Brain pericyte (primary cell): ENCODE measurements around the gene PPFIA2.
"Not testable (repeated sequence)": the region's sequence is repeated elsewhere in the genome, so short reads cannot be mapped to it uniquely, and the experiment has no call there.

ENCODE experiments used
- DNase-seq: peaks from one replicate; pipeline ENCODE4 v3.0.0-alpha.2; 2012; ENCODE audit warnings: low read depth, low spot score

PPFIA2 gene

GRCh38 chr12:81211306-81211705 lies 547.8 kb downstream of the PPFIA2 start:
- DNase-seq, result no peak

- not testable (repeated sequence) for DNase-seq
These were observed 549.4 kb downstream of the PPFIA2 start for GRCh38 chr12:81209772-81210225.

GRCh38 chr12:81209012-81209411 lies 550.1 kb downstream of the PPFIA2 start:
- DNase-seq, result no peak

- DNase-seq, result no peak
These were observed 550.8 kb downstream of the PPFIA2 start for GRCh38 chr12:81208187-81208911.
